HG02571 (cell line): Measurements from ENCODE around the gene HEXB.
"Not testable (repeated sequence)": the region's sequence is repeated elsewhere in the genome, so short reads cannot be mapped to it uniquely, and the experiment has no call there.

Experiments used
- ATAC-seq: cut with Tn5 transposase; IDR thresholded peaks from one replicate; pipeline ENCODE4 v1.9.1; 2021; ENCODE audit warnings: mild to moderate bottlenecking, moderate library complexity; ENCODE audit not compliant: unreplicated experiment

HEXB gene

DNA sequence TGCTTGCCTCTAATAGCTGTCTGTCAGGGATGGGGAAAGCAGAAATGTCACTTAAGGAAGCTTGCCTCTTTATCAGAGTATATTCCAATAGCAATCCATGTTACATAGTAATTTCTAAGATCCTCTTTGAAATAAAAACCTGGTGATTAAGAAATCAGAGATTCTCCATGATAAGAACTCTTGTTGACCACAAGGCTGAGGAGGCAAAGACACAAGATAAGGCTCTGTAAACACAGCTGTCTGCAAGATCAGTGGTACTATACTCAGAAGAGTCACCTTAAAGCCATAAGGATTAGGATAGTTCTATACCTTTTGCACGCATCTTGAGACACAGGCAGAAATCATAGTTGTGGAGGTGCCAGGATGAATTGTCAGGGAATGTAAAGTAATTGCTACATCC, 40.3 kb downstream of the HEXB start:
- ATAC-seq: no peak

DNA sequence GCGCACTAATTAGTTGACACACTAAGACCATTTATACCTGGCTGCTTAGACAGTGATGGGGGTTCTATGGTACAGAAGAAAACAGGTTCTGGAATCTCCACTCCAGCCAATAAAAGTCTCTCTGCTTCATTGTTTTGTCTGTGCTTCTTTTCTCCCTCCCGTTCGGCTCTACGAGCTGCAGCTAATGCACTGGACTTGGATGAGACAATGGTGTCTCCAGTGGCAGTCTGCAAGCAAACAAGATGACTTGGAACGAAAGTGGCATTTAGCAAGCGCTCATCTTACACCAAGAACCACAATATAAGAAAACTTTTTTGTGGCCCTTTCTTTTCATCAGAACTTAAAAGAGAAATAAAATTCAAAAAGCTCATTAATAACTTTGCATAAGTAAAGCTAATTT, 51.7 kb downstream of the HEXB start:
- no peak for ATAC-seq

DNA sequence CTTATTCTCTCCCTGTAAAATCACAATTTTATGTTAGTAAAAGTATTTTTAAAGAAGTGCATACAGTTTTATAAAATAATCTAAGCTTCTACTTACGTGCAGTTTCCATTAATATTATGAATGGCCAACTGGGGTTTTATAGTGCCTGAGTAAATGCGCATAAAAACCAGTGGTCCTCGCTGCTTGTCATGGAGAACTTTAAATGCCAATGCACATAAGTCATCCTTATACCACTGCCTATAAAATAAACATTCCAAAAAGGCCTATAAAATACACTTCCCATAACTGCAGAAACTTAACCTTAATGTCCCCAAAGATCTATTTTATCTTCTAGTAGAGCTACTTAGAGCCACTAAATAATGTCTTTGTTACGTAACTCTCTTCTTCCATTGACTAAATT, 53.4 kb downstream of the HEXB start:
- ATAC-seq: no peak

GRCh38 chr5:74748742-74749141, 63.7 kb downstream of the HEXB start:
- ATAC-seq: not testable (repeated sequence)

GRCh38 chr5:74761241-74761640, 76.2 kb downstream of the HEXB start:
- no peak for ATAC-seq

DNA sequence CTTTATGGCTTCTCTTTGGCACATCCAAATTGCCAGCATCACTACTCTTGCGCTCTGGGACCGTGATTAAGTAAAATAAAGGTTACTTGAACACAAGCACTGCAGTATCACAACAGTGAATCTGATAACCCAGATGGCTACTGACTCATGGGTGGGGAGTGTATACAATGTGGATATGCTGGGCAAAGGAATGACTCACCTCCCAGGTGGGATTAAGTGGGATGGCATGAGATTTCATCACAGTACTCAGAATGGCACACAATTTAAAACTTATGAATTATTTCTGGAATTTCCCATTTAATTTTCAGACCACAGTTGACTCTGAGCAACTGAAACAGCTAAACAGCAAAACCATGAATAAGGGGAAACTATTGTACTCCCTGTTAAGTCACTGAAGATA, 77.6 kb downstream of the HEXB start:
- ATAC-seq: no peak

- ATAC-seq: no peak
These were observed 78.5 kb downstream of the HEXB start for GRCh38 chr5:74763504-74763903.

DNA sequence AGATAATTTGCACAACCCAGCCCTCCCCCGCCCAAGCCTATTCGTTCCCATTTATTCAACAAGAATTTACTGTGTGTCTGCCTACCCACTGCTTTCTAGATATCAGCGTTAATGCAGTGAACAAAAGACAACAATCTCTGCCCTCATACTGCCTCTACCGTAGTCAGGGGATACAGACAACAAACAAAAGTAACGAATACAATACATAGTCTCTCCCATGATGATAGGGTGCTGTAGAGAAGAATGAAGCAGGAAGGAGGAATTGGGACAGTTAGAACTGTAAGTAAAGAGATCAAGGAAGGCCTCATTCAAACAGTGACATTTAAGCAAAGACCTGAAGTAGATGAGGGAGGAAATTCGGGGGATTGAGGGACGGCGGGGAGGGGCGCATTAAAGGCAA, 80.2 kb downstream of the HEXB start:
- ATAC-seq: no peak

DNA sequence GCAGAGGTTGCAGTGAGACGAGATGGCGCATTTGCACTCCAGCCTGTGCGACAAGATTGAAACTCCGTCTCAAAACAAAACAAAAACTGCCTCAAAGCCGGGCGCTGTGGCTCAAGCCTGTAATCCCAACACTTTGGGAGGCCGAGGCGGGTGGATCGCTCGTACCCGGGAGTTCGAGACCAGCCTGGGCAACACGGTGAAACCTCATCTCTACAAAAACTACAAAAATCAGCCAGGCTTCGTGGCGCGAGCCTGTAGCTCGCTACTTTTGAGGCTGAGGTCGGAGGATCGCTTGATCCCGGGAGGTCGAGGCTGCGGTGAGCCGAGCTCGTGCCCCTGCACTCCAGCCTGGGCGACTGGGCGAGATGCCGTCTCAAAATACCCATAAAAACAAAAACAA, 80.9 kb downstream of the HEXB start:
- no peak for ATAC-seq

GRCh38 chr5:74766418-74766848, 81.4 kb downstream of the HEXB start:
- peak; percentile 25 for ATAC-seq

GRCh38 chr5:74766849-74767578, 82.0 kb downstream of the HEXB start, which contains the start of the genes GFM2 and NSA2:
Gene GFM2, minus strand, starts transcription at chr5:74767117. Its CDS starts 3,375 bp downstream, at chr5:74763742.
Gene NSA2, plus strand, starts transcription at chr5:74767249. Its CDS starts 112 bp downstream, at chr5:74767361.
- peak; percentile 89 for ATAC-seq

DNA sequence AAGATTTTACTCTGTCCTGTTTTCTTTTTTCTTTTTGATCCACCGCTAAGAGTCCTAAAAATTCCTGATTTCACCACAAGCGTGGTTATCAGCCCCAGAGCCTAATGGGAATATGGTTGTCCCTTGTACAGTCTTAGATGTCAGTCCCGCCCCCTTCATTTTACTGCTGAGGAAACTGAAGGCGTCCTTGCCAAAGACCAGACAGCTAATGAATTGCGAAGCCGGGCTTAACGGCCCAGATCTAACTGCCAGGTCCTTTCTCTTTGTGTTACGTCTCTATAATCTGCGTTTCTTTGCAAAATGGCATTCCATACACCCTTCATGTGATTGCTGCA, 82.5 kb downstream of the HEXB start:
- ATAC-seq: peak; percentile 33
